Muscle of back (tissue), 11 donors: ENCODE data around the gene SMG6. TPM values are rescaled to one million over a fixed set of nuclear protein-coding genes. Genes with fewer than 3 reads are reported as not detected.
"Not testable (repeated sequence)": the region's sequence is repeated elsewhere in the genome, so short reads cannot be mapped to it uniquely, and the experiment has no call there.

ENCODE experiments used
- DNase-seq, 3 donors: peaks; one replicate each; pipeline versions ENCODE4 v3.0.0 to v3.0.0-alpha.2; 2013
- polyA plus RNA-seq, 10 donors: library from polyadenylated mRNA; unstranded; fragments of 120-200 nt; gene quantifications; one replicate each; pipeline ENCODE4 v1.2.1, GENCODE V29; 2013; ENCODE audit not compliant: insufficient read length in 10 of 10

SMG6 gene
- polyA plus RNA-seq, 10 donors: 12.5 to 20.1 (median 16.8) TPM

DNA sequence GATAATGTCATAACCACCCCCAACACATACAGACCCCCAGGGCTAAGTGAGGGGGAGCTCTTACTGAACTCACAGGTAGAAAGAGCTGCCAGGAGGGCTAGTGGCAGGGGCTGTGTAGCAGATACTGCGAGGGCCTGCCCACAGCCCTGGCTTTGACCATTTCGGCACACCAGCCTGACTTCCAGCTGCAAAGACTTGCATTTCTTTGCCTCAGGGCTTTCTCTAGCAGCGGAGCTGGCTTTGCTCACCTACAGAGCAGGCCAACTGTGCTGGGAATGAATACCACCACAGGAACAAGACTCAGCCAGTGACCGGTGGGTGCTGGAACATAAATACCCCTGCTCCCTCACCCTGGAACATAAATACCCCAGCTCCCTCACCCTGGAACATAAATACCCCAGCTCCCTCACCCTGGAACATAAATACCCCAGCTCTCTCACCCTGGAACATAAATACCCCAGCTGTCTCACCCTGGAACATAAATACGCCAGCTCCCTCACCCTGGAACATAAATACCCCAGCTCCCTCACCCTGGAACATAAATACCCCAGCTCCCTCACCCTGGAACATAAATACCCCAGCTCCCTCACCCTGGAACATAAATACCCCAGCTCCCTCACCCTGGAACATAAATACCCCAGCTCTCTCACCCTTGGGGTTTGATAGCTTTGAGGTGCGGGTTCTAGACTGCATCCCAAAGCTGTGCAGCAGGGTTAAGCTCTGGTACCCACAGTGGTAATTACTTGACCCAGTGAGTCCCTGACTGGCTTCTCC is 290.2 kb downstream of the SMG6 start:
- not testable (repeated sequence) for DNase-seq

DNA sequence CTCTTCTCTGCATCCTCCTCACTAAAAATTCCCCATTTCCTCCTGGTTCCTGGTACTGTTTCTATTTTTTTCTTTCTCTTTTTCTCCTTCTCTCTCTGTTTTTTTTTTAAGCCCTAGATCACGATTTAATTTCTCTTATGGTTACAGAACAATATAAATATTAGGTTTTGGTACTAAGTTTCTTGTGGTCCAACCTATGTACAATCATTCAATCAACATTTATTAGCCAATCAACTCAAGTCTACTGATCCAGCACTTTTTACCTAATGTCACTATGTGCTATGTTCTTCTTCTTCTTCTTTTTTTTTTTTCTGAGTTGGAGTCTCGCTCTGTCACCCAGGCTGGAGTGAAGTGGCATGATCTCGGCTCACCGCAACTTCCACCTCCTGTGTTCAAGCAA is 291.1 kb downstream of the SMG6 start:
- no peak for DNase-seq

DNA sequence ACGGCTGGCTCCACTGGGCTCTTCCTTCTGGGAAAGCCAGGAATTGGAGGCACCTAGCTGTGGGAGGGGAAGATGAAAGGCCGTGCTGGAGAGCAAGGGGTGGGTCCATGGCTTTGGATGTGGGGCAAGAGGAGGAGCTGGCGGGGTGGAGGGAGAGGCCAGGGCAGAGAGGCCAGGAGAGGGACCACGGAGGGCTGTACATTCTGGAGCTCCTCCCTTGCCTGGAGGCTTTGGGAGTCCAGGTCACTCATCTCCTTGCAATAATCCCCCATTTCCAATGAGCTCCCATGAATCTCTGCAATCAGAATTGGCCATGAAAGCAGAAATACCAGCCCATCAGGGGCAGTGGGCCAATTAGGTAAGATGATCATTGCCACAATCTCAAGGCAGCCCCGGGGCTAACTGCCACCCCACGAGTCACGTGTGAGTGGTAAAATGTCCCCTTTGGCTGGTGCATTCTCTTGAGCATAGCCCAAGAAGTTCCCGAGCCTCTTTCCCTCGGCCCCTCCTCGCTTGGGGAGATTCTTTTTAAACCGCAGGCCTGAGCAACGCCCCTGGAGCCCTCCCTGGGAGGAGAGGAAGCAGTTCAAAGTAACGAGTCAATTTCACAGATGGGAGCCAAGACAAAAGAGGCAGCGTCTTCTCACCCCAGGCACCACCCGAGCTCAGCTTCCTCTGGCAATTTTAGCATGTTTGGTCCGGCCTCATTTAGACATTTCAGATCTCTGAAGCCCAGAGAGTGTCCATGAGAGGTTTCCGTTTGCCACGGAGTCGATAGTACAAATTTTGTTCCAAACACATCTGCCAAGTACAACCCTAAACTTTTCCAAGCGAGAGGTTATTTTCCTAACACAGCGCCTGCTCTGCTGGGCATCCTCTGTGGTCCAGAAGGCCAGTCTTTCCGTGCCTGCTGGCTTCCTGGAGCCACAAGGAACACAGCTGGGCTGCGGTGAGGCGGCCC is 291.9 kb downstream of the SMG6 start:
- peak in 2 of 3 donors; percentile 37 to 63 for DNase-seq

Other genes with a start within 250 kb of the SMG6 start
- gene HIC1, start 248.7 kb downstream of the SMG6 start, polyA plus RNA-seq: 10 to 100 TPM; 19.2 to 44.6 (median 32.1) TPM
- 10 to 100 TPM; 12.3 to 24.2 (median 18.4) TPM for gene SRR, start 165 bp upstream of the SMG6 start, polyA plus RNA-seq
- 10 to 100 TPM; 28.6 to 40.9 (median 33.6) TPM for gene TSR1, start 32.7 kb upstream of the SMG6 start, polyA plus RNA-seq
- gene SGSM2, start 33.7 kb upstream of the SMG6 start, polyA plus RNA-seq: 10 to 100 TPM; 32.1 to 49.9 (median 43.0) TPM
- gene MNT, start 97.3 kb upstream of the SMG6 start, polyA plus RNA-seq: 10 to 100 TPM in 9 of 10 donors, 1 to 10 TPM in 1; 9.9 to 19.8 (median 13.4) TPM
- gene METTL16, start 208.1 kb upstream of the SMG6 start, polyA plus RNA-seq: 10 to 100 TPM; 17.7 to 23.8 (median 20.6) TPM